HG03469 (cell line): ENCODE data around the gene FEN1.
A peak's percentile ranks its signal among the peaks of the same experiment; 100 is the strongest.

Experiments used
- ATAC-seq: cut with Tn5 transposase; IDR thresholded peaks from one replicate; pipeline ENCODE4 v1.9.1; 2021; ENCODE audit warnings: mild to moderate bottlenecking, moderate library complexity, moderate number of reproducible peaks; ENCODE audit not compliant: unreplicated experiment

Gene FEN1

GRCh38 chr11:61793083-61793828 lies 545 bp downstream of the FEN1 start:
- ATAC-seq, result no peak

DNA sequence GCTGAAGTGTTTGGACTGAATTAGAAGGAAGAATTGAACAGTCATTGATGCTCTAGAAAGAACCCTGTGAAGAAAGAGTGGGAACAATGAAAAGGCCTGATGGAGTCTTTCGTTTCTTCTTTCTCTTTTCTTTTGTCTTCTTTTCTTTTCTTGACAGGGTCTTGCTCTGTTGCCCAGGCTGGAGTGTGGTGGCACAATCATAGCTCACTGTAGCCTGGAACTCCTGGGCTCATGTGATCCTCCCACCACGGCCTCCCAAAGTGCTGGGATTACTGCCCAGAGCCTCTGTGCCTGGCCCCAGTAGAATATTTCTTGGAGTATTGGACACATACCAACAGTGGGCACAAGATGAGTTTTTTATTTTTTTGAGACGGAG lies 1.1 kb downstream of the FEN1 start:
- no peak for ATAC-seq

- no peak for ATAC-seq
Measured at GRCh38 chr11:61794579-61794978, 1.9 kb downstream of the FEN1 start.

DNA sequence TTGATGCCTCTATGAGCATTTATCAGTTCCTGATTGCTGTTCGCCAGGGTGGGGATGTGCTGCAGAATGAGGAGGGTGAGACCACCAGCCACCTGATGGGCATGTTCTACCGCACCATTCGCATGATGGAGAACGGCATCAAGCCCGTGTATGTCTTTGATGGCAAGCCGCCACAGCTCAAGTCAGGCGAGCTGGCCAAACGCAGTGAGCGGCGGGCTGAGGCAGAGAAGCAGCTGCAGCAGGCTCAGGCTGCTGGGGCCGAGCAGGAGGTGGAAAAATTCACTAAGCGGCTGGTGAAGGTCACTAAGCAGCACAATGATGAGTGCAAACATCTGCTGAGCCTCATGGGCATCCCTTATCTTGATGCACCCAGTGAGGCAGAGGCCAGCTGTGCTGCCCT lies 2.7 kb downstream of the FEN1 start:
- no peak for ATAC-seq

GRCh38 chr11:61795876-61796526 lies 3.3 kb downstream of the FEN1 start:
- ATAC-seq, result no peak

DNA sequence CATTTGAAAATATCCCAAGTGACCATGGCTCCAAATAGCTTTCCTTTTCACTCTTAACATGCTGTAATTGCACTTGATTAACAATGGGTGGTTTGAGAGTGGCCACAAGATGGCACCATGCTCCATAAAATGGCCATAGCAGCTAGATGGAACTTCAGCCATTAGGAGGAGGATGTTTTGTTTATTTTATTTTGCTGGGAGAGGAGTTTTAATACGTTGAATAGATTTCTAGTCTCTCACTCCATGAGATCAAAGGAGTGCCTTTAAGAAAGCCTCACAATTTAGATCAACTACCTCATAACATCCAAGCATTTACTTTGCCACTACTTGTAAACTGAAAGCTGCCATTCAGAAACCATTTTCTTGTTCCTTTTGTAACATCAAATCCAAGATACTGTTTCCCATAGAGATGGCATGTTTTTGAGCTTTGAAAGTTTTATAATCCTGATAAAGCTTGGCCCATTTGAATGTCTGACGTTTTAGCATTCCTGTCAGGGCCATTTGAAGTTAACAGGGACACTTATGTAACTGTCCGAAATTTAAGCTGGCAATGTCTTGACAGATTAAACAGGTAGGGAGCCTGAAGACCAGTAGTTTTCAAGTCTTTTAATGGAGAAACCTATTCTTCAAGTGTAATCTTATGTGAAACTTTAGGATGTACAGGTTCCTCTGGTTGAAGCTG lies 4.7 kb downstream of the FEN1 start:
- ATAC-seq, result no peak

GRCh38 chr11:61799665-61800284 lies 7.1 kb downstream of the FEN1 start:
- no peak for ATAC-seq

DNA sequence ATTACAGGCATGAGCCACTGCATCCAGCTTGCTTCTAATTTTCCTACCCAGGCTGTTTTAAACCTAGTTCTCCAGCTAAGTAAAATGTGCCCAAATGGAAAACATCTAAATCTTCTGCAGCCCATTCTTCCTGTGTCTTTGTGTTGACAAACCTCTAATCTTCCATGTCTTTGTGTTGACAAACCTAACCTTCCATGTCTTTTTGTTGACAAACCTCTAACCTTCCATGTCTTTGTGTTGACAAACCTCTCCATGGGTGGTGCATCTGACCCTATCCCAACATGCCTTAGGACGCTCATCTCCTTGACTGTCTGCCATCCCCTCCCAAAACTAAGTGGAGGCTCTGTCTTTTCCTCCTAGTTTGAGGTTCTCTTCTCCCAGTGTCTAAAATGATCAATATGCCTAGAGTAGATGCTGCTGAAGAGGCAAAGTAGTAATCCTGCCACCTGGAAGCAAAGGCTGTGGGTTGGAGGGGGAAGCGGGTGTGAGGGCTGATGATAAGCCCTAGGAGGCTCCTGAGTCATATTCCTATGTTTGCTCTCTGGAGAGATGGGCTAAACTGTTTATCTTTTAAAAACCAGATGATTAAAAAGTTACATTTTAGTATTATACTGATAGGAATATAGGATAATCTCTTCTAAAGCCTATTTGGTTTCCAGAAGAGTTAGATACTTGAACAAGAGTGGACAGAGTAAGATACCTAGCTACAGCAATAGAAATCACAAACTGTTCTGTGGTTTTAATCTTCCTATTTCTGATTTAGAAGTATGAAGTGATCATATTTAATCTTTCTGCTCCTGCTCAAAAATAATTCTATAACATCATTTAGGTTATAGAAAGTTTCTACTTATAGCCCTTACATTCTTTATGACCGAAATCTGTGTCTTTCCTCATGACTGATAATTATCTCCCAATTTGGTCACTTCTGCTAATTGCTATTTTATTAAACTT lies 7.9 kb downstream of the FEN1 start:
- ATAC-seq, result no peak

DNA sequence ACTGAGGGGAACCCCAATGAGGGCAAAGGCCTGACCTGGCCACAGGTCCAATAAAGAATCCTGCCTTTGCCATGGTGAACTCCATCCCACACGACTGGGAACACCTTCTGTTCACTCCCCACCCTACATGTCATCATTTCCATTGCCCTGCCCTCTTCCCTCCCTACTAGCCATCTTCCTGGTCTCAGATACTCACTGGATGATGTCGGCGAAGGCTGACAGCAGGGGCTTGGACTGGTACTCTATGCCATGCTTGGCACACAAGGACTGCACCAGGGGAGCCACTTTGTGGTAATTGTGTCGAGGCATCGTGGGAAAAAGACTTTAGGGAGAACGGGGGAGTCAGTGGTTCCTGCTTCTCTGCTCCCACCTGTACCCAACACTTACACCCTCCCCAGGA lies 9.9 kb downstream of the FEN1 start:
- ATAC-seq, result no peak

DNA sequence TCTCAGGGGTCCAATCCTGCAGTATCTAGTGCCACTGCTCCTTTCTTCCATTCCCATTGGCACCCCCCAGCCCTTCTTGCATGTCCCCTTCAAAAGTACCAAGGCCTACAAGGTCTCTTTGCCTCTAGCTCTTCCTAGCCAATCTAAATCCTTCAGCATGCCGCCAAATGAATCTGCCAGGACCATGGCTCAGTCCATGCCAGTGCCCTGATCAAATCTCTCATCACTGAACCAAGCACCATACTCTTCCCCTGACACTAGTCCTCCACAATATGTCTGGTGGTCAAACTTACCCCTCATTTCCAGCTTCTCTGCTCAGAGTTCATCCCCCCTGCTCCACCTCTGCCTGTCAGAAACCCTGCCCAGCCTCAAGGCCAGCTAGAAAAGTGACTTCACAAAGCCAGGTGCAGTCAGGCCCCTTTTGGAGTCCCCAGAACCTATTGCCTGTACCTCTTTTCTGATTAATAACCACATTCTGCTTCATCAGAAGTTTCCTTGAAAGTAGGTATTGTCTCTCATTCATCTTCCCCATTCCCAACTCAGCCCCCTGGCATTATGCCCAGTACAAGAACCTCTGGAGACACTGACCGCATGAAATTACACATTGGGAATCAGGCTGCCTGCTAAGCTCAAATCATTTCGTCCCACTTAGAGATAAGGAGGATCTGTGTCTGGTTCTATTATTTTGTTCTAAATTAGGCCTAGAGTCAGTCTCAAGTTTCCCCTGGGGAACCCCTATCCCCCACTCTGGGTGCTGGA lies 11.4 kb downstream of the FEN1 start:
- ATAC-seq, result no peak

DNA sequence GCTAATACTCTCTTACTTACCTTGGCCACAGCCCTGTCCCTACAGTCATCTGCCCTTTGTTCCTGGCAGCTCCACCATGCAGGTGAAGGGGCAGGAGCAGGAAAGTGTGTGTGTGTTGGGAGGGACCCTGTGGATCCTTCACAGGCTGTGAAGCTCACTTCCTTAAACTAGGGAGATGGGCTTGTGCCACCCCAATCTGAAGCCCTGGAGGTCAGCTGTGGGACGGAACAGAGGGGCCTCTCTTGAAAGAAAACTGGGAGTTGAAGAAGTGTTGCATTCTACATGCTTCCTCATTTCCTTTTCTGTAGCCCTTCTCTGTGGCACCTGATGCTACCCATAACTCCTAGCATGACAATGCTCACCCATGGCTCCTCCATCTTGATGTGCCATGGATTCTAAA lies 12.4 kb downstream of the FEN1 start:
- no peak for ATAC-seq

DNA sequence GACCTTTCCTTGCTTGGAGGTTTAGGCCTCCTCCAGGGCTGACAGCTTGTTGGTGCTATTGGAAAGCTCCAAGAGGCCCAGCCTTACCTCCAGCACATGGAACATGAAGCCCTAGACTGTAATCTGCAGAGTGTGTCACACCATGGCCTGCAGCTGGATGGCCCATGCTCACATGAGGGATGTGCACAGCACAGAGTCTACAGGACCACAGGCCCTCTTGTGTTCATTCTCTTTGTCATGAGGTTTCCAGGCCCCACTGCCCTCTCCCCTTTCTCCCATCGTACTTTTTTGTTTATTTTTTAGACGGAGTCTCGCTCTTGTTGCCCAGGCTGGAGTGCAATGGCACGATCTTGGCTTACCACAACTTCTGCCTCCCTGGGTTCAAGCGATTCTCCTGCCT lies 14.1 kb downstream of the FEN1 start:
- no peak for ATAC-seq

- no peak for ATAC-seq
Measured at GRCh38 chr11:61810671-61811175, 18.0 kb downstream of the FEN1 start.

- no peak for ATAC-seq
Measured at GRCh38 chr11:61811831-61812230, 19.1 kb downstream of the FEN1 start.

DNA sequence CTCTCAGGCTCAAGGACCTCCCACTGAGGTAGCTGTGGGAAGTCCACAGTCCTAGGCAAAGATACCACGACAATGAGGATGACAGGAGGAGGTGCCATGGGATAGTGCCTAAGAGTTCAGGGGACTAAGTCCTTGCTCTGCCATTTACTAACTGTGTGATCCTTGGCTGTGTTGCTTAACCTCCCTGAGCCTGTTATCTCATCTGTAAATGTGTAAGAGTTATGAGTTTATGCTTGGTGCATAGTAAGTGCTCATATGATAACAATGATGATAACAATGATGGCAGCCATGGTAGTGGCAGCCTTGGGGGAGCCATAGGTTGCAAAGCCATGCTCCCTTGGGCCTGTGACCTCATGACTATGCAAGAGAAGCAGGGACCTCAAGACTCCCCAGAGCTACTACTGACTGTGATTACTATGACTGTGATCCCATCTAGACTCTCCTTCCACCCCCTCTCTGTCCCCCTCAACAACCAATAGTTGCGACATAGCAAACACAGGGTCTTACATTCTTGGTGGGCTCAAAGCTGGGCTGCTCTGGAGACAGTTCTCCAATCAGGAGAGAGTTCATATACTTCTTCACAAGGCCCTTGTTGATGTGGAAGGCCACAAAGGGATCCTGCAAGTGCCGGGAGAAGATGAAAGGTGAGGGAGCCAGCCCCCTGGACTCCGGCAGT lies 20.2 kb downstream of the FEN1 start:
- no peak for ATAC-seq

GRCh38 chr11:61814247-61814957 lies 21.7 kb downstream of the FEN1 start:
- ATAC-seq, result no peak

DNA sequence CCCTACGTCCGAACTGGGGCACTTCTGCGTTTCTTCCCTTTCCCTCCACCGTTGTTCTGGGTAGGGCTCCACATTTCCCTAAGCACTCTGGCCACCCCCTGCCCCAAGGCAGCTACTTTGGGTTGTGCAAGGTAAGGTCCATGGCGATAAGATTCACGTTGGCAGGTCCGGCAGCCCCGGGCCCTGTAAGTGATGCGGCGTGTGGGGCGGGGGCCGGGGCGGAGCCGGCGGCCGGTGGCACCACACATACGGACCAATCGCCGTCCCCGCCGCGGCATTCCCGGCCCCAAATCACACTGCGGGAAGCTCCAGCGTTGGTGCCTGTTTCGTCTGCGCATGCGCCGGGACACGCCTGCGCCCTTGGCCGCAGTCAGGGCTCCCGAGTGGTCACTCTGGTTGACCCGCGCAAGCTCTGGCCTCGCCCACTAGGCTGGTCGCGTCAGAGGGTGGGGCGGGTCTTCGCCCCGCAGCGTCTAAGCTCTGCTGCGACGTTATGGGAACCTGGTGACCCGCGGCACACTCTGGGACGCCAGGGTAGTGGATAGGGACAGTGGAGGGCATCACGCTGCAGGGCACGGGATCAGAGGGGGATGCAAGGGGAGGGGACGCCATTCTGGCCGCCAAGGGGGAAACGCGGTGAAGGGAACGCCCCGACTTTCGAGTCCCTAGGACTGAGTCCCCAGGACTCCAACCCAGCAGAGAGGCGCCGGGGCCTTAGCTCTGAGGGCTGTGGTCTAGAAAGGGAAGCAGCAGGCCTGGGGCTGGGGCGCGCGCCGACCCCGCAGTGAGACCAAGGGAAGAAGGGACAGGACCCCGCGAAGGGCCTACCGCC lies 22.5 kb downstream of the FEN1 start:
- ATAC-seq, result peak; percentile 31
